ENCODE measurements around the gene USP47. TPM values are rescaled to one million over a fixed set of nuclear protein-coding genes. Genes with fewer than 3 reads are reported as not detected.

USP47 gene
- total RNA-seq, 4 donors from 2014 or later = 85.2 to 154 (median 94.5) TPM

DNA sequence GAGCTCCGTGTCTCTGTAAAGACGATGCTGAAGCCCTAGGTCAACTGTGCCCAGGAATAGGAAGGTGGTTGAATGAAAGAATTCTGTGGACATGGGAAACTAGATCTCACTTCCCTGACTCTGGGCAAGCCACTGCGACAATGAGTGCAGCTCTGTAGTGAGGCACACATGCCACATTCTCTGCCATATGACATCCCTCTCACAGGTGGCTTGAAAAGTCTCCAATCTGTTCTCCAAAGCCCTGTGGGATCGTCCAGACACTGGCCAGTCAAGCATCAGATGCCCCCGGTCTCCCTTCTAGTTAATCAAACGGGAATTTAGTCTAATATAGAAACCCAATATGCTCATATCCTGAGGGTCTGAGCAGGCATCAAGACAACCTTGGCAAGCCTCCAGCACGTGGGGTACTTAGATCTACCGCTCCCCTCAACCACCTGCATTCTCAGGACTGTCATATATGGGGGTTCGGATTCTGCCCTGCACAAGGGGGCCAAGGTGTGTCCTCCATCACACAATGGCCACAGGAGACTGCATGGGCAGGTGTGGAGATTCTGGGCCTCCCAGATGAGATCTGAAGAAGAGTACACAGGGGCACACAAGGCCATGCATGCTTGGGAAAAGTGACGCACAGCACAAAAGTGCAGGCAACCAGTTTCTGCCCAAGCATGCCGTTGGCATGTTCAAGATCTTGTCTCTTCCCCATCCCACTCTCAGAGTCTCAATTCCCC, 154.7 kb downstream of the USP47 start:
- DNase-seq = no peak
- Histone ChIP-seq H3K27me3 (no peaks in the 10 kb centered on the region), H3K36me3 (no peaks in the 10 kb centered on the region), H3K9me3 (no peaks in the 10 kb centered on the region), H3K27ac (no peak overlapping the region), H3K4me3 (replicated peaks in 1 of 3) (no peak overlapping the region), H3K4me1 (no peaks in the 10 kb centered on the region)
- no peak for TF ChIP-seq POLR2A (IDR thresholded peaks at IDR 0.05)
- WGBS, 2 donors = 83 to 91% methylated on average over 11 of the region's 11 CpGs
- intact Hi-C loops (cut with DNase I) = no loop called here

DNA sequence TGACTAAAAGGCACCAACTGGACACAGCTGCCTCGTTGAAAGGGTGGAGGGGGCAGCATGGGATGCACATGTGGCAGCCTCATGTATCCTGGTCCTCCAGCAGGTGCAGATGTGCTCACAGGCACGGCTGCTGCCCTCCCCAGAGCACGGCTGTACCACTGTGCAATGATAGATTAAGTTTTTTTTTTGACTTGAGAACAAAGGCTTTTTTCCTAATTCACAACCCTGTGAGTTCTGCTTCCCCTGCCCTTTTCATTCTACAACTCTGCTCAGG, 155.2 kb downstream of the USP47 start:
- Histone ChIP-seq H3K27me3 (no peaks in the 10 kb centered on the region), H3K4me1 (no peaks in the 10 kb centered on the region), H3K36me3 (no peaks in the 10 kb centered on the region), H3K4me3 (replicated peaks in 1 of 3) (no peak overlapping the region), H3K27ac (no peak overlapping the region), H3K9me3 (no peaks in the 10 kb centered on the region)
- intact Hi-C loops (cut with DNase I) = no loop called here
- WGBS, 2 donors = 79 to 91% methylated on average over 3 of the region's 3 CpGs
- no peak for DNase-seq
- no peak for TF ChIP-seq POLR2A (IDR thresholded peaks at IDR 0.05)
- TF ChIP-seq, protein P1, sequence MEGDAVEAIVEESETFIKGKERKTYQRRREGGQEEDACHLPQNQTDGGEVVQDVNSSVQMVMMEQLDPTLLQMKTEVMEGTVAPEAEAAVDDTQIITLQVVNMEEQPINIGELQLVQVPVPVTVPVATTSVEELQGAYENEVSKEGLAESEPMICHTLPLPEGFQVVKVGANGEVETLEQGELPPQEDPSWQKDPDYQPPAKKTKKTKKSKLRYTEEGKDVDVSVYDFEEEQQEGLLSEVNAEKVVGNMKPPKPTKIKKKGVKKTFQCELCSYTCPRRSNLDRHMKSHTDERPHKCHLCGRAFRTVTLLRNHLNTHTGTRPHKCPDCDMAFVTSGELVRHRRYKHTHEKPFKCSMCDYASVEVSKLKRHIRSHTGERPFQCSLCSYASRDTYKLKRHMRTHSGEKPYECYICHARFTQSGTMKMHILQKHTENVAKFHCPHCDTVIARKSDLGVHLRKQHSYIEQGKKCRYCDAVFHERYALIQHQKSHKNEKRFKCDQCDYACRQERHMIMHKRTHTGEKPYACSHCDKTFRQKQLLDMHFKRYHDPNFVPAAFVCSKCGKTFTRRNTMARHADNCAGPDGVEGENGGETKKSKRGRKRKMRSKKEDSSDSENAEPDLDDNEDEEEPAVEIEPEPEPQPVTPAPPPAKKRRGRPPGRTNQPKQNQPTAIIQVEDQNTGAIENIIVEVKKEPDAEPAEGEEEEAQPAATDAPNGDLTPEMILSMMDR (IDR thresholded peaks at IDR 0.05) = no peak

DNA sequence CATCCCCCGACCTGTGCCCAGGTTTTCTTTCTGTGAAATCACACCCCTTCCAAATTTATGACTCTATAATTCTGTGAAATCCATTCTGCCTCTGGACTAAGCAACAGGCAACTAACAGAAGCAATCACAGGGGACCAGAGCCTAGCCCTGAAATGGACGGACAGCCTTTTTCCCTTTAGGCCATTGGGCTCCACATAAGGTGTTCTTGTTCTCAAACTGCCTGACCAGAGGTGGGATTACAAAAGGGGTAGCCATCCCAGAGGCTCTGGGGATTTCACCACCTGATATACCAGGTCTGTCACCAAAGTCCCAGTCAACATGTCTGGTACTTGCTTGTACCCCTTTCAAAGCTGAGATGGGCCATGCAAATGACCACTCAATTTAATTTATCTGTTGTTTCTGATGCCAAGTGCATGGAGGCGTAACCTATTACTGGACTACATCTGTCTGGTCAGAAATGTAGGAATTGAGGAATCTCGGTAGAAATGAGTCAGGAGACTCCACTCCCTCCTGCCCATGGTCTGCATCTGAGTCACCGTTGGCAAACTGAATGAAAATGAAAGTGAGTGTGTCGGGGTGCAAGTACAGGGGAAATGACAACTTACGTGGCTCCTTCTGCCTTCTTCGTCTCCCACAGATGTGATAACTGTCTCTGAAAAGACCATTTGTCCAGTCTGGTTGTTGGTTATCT, 156.5 kb downstream of the USP47 start:
- H3K36me3 ChIP-seq = no peaks in the 10 kb centered on the region
- intact Hi-C loops (cut with DNase I) = no loop called here

DNA sequence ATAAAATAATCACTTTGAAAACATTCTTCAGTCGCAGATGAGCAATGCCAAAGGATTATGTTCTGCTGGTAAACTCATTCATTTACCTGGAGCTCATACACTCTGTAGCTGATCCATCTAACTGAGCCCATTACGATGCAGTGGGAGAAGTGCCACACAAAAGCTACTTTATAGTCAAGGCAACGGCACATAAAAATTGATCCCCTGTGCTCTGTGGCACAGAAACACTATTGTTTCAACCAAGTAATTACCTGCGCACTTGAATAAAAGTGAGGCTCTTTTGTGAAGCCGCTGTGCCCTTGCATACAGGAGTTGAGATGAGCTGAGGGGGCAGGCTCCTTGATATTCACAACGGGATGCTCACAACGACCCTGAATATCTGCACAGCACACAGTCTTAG, 159.4 kb downstream of the USP47 start:
- no peaks in the 10 kb centered on the region for H3K9me3 ChIP-seq
- no peak for DNase-seq
- 86 to 94% methylated on average over 5 to 7 of the region's 7 CpGs for WGBS, 2 donors
- no peaks in the 10 kb centered on the region for H3K36me3 ChIP-seq
- intact Hi-C loops (cut with DNase I) = no loop called here
- H3K4me3 ChIP-seq (replicated peaks in 1 of 3) = no peak overlapping the region
- H3K27ac ChIP-seq = no peak overlapping the region
- no peaks in the 10 kb centered on the region for H3K27me3 ChIP-seq
- TF ChIP-seq, protein P1 (IDR thresholded peaks at IDR 0.05) = no peak
- TF ChIP-seq POLR2A (IDR thresholded peaks at IDR 0.05) = no peak
- no peaks in the 10 kb centered on the region for H3K4me1 ChIP-seq

More for the DNA sequence above, 156.5 kb downstream of the USP47 start:
- no peak for DNase-seq
- H3K27me3 ChIP-seq = no peaks in the 10 kb centered on the region
- WGBS, 2 donors = 69 to 87% methylated on average over 8 of the region's 8 CpGs
- no peaks in the 10 kb centered on the region for H3K4me1 ChIP-seq
- no peak overlapping the region for H3K27ac ChIP-seq
- no peak for TF ChIP-seq POLR2A (IDR thresholded peaks at IDR 0.05)
- TF ChIP-seq, protein P1 (IDR thresholded peaks at IDR 0.05) = no peak
- H3K9me3 ChIP-seq = no peaks in the 10 kb centered on the region
- no peak overlapping the region for H3K4me3 ChIP-seq (replicated peaks in 1 of 3)

DNA sequence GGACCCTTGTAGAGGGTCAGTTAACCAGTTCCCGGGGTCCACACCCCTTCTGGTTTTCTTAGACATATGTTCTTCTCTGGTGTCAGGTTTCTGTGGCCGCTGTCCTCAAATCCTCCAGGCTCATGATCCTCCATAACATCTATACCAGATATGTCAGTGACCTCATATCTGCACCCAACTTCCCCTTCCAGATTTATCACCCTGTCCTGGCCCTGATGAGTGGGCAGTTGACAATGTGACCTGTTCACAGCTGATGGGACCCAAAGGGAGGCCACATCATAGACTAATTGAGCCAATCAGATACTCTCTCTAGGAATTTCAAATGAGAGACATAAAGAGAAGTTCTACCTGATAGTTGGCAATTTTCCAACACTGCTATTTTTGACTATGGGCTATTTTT, 161.6 kb downstream of the USP47 start:
- Histone ChIP-seq H3K9me3 (no peaks in the 10 kb centered on the region), H3K36me3 (no peaks in the 10 kb centered on the region), H3K4me3 (replicated peaks in 1 of 3) (no peak overlapping the region), H3K27ac (no peak overlapping the region), H3K27me3 (no peaks in the 10 kb centered on the region), H3K4me1 (peaks cover 6% of the 10 kb centered on the region in 2 donors)
- no peak for TF ChIP-seq POLR2A (IDR thresholded peaks at IDR 0.05)
- TF ChIP-seq, protein P1 (IDR thresholded peaks at IDR 0.05) = no peak
- DNase-seq = no peak
- WGBS, 2 donors = 89 to 95% methylated on average over 2 of the region's 2 CpGs
- intact Hi-C loops (cut with DNase I) = no loop called here

All from thyroid gland (tissue), 4 donors.